Measurements from ENCODE around the gene BBOF1. TPM values are rescaled to one million over a fixed set of nuclear protein-coding genes. Genes with fewer than 3 reads are reported as not detected.

Gene BBOF1
- total and polyA plus RNA-seq, 9 of the 15 experiments (the other 6 are each of a cell fraction or from before 2014, with no cell fraction given) = 1.3 to 4.9 (median 4.2) TPM

- TF ChIP-seq ZNF146 (CRISPR knock-in tag; IDR thresholded peaks at IDR 0.05; ENCODE audit: unreplicated experiment) (no peak), ETV6 (IDR thresholded peaks at IDR 0.05; ENCODE audit: borderline replicate concordance in 1 of 2, low read depth in 2 of 2, low read length in 1 of 2) (no peak), ETV6 (CRISPR knock-in tag; IDR thresholded peaks at IDR 0.05; ENCODE audit: borderline replicate concordance) (no peak), TAF9B (IDR thresholded peaks at IDR 0.05; ENCODE audit: partially characterized antibody) (no peak), HNRNPL (IDR thresholded peaks at IDR 0.05; ENCODE audit: low read depth, low read length) (0 out of 2 replicates have a peak, but pooled peaks have one; percentile 52), EP400 (IDR thresholded peaks at IDR 0.05) (peak; percentile 84), TCF7 (IDR thresholded peaks at IDR 0.05; ENCODE audit: borderline replicate concordance) (no peak), NUFIP1 (IDR thresholded peaks at IDR 0.05; ENCODE audit: partially characterized antibody) (no peak), ZNF134 (CRISPR knock-in tag; conservative IDR thresholded peaks at IDR 0.05) (no peak), ZNF766 (CRISPR knock-in tag; conservative IDR thresholded peaks at IDR 0.05) (no peak), ZBTB40 (IDR thresholded peaks at IDR 0.05) (no peak), ZBTB40 (CRISPR knock-in tag; IDR thresholded peaks at IDR 0.05) (no peak), TAF7 (tag; IDR thresholded peaks at IDR 0.05) (no peak), PATZ1 (CRISPR knock-in tag; IDR thresholded peaks at IDR 0.05; ENCODE audit: borderline replicate concordance) (no peak), HDAC3 (IDR thresholded peaks at IDR 0.05; ENCODE audit: borderline replicate concordance, partially characterized antibody) (no peak), NR2C2 (CRISPR knock-in tag; IDR thresholded peaks at IDR 0.05) (no peak), NR2C2 (tag; IDR thresholded peaks at IDR 0.05) (no peak), GTF2E2 (tag; IDR thresholded peaks at IDR 0.05) (no peak)
Measured at GRCh38 chr14:74084277-74085046, 65.3 kb downstream of the BBOF1 start, which contains the start of the genes ALDH6A1 and LIN52 (continued).

Data from K562 (cell line).